GM12878 (cell line): ENCODE data around the gene VN1R5. TPM values are rescaled to one million over a fixed set of nuclear protein-coding genes. Genes with fewer than 3 reads are reported as not detected.

Experiments
- ATAC-seq: fragments of 200-7000 bp; cut with Tn5 transposase; 3 replicates; pipeline ENCODE4 v1.9.1; 2020; ENCODE audit warnings: mild to moderate bottlenecking, moderate library complexity
- BruUV-seq: library from RNA; stranded (reverse); fragments of 400-500 nt; replicated peaks from 2 replicates; lab custom pipeline; 2021; lab: Mats Ljungman, UMichigan
- CTCF ChIA-PET: fragments of 300-600 bp; sonication (Branson Sonifier 250); formaldehyde crosslinking; extraction: SDS; loops from one replicate; lab custom pipeline; 2021; ENCODE audit warnings: inconsistent platforms; lab: Yijun Ruan, JAX
- POLR2A ChIA-PET: fragments of 350-600 bp; formaldehyde crosslinking; extraction: SDS; loops from one replicate; lab custom pipeline; 2021; ENCODE audit warnings: inconsistent platforms; lab: Charles Lee
- RAD21 ChIA-PET: fragments of 300-600 bp; sonication (Branson Sonifier 250); formaldehyde crosslinking; loops from one replicate; lab custom pipeline; 2023; ENCODE audit warnings: antibody characterized with exemption; ENCODE audit not compliant: unreplicated experiment; lab: Charles Lee
- SMC1A ChIA-PET: fragments of 300-600 bp; sonication (Branson Sonifier 250); formaldehyde crosslinking; loops from one replicate; lab custom pipeline; 2023; ENCODE audit not compliant: unreplicated experiment, uncharacterized antibody; lab: Charles Lee
- DNase-seq: peaks from one replicate; pipeline ENCODE4 v3.0.0-alpha.2; 2011; ENCODE audit warnings: low read depth, low spot score
- FAIRE-seq: peaks from 3 replicates; lab custom pipeline; 2011; peaks lifted over from hg19 to GRCh38; lab: Jason Lieb, UNC
- H2AFZ ChIP-seq: 2 replicates; pipeline ENCODE4 v1.6.0; 2011; ENCODE audit warnings: low read depth, low read length, control low read depth; ENCODE audit not compliant: control insufficient read depth
- H3K27ac ChIP-seq: 2 replicates; pipeline ENCODE4 v1.5.1; 2011; ENCODE audit warnings: control low read depth; ENCODE audit not compliant: control insufficient read depth, insufficient read depth
- H3K27me3 ChIP-seq, 2 experiments: replicated peaks in 1 of 2; 2 replicates each; pipeline versions ENCODE4 v1.6.0 to v1.6.1; 2011; ENCODE audit warnings: low read length in 1 of 2; ENCODE audit not compliant: control insufficient read depth in 2 of 2, insufficient read depth in 2 of 2
- H3K36me3 ChIP-seq, 2 experiments: 2 replicates each; pipeline ENCODE4 v1.5.1; 2011; ENCODE audit warnings: low read length in 1 of 2; ENCODE audit not compliant: control insufficient read depth in 2 of 2, insufficient read depth in 2 of 2
- H3K4me1 ChIP-seq: 2 replicates; pipeline ENCODE4 v1.6.1; 2011; ENCODE audit warnings: mild to moderate bottlenecking, low read length, moderate library complexity, mixed read lengths; ENCODE audit not compliant: control insufficient read depth, insufficient read depth
- H3K4me2 ChIP-seq: 2 replicates; pipeline ENCODE4 v1.6.0; 2011; ENCODE audit warnings: control low read depth; ENCODE audit not compliant: control insufficient read depth, insufficient read depth
- H3K4me3 ChIP-seq: fragments of 200-600 bp; sonication (generic); 2 replicates; pipeline ENCODE4 v1.5.1; 2016
- H3K79me2 ChIP-seq: 2 replicates; pipeline ENCODE4 v1.6.0; 2011; ENCODE audit warnings: low read length; ENCODE audit not compliant: control insufficient read depth, insufficient read depth
- H3K9ac ChIP-seq: 2 replicates; pipeline ENCODE4 v1.8.0; 2011; ENCODE audit warnings: low read length, control low read depth, mixed read lengths; ENCODE audit not compliant: control insufficient read depth, insufficient read depth
- H3K9me3 ChIP-seq: replicated peaks from 3 replicates; pipeline ENCODE4 v1.5.1; 2011; ENCODE audit warnings: mild to moderate bottlenecking, low read length; ENCODE audit not compliant: control insufficient read depth, insufficient read depth
- H4K20me1 ChIP-seq: 2 replicates; pipeline ENCODE4 v1.6.0; 2011; ENCODE audit not compliant: control insufficient read depth, insufficient read depth
- BCL11A ChIP-seq: IDR thresholded peaks from 2 replicates; pipeline ENCODE4 v1.6.1; 2011; ENCODE audit warnings: low read depth, low read length
- BMI1 ChIP-seq: fragments of 450-650 bp; IDR thresholded peaks from 2 replicates; pipeline ENCODE4 v1.6.1; 2016; ENCODE audit warnings: mild to moderate bottlenecking, moderate library complexity, borderline replicate concordance
- CHD4 ChIP-seq: fragments of 200-600 bp; sonication (generic); IDR thresholded peaks from 2 replicates; pipeline ENCODE4 v1.6.1; 2016; ENCODE audit warnings: mild to moderate bottlenecking
- EGR1 ChIP-seq, 2 experiments: IDR thresholded peaks; 1 replicate in 1 of 2; 2 replicates in 1 of 2; pipeline ENCODE4 v1.6.1; 2011 to 2012; ENCODE audit warnings: low read depth in 2 of 2, low read length in 2 of 2, borderline replicate concordance in 1 of 2, mild to moderate bottlenecking in 1 of 2, moderate library complexity in 1 of 2
- EZH2 ChIP-seq: IDR thresholded peaks from 2 replicates; pipeline ENCODE4 v1.6.1; 2012; ENCODE audit warnings: low read depth, mild to moderate bottlenecking, control low read depth, inconsistent platforms, low read length, borderline replicate concordance; ENCODE audit not compliant: control insufficient read depth
- FOS ChIP-seq: IDR thresholded peaks from 3 replicates; pipeline ENCODE4 v1.6.1; 2011; ENCODE audit warnings: borderline replicate concordance; ENCODE audit not compliant: insufficient read length; ENCODE audit errors: extremely low read depth
- FOXK2 ChIP-seq: fragments of 450-650 bp; IDR thresholded peaks from 2 replicates; pipeline ENCODE4 v1.6.1; 2017; ENCODE audit warnings: mild to moderate bottlenecking, moderate library complexity
- JUND ChIP-seq: IDR thresholded peaks from 2 replicates; pipeline ENCODE4 v1.6.1; 2012; ENCODE audit warnings: low read depth, mild to moderate bottlenecking, low read length, improper control_type of control experiment, moderate library complexity
- KAT2A ChIP-seq: conservative IDR thresholded peaks from 2 replicates; pipeline ENCODE4 v1.6.1; 2011; ENCODE audit warnings: low read depth, low read length; ENCODE audit not compliant: control insufficient read depth
- KLF5 ChIP-seq: fragments of 450-650 bp; IDR thresholded peaks from 2 replicates; pipeline ENCODE4 v1.6.1; 2014; ENCODE audit warnings: mild to moderate bottlenecking; ENCODE audit not compliant: partially characterized antibody
- LARP7 ChIP-seq: fragments of 450-650 bp; IDR thresholded peaks from 2 replicates; pipeline ENCODE4 v1.6.1; 2017; ENCODE audit warnings: mild to moderate bottlenecking
- NFYA ChIP-seq: IDR thresholded peaks from 2 replicates; pipeline ENCODE4 v1.6.1; 2011; ENCODE audit warnings: low read depth, mild to moderate bottlenecking, low read length, improper control_type of control experiment, borderline replicate concordance
- NR2F1 ChIP-seq: fragments of 450-650 bp; conservative IDR thresholded peaks from 2 replicates; pipeline ENCODE4 v1.6.1; 2017; ENCODE audit warnings: mild to moderate bottlenecking
- RAD51 ChIP-seq: fragments of 450-650 bp; IDR thresholded peaks from 2 replicates; pipeline ENCODE4 v1.6.1; 2016; ENCODE audit warnings: moderate library complexity, mild to moderate bottlenecking, inconsistent platforms
- SIN3A ChIP-seq: IDR thresholded peaks from 2 replicates; pipeline ENCODE4 v1.6.1; 2012; ENCODE audit warnings: low read depth, low read length, improper control_type of control experiment
- SMC3 ChIP-seq: IDR thresholded peaks from 2 replicates; pipeline ENCODE4 v1.6.1; 2011; ENCODE audit warnings: low read length, improper control_type of control experiment, borderline replicate concordance
- STAT1 ChIP-seq: fragments of 450-650 bp; conservative IDR thresholded peaks from 2 replicates; pipeline ENCODE4 v1.6.1; 2014; ENCODE audit warnings: antibody characterized with exemption, mild to moderate bottlenecking
- TARDBP ChIP-seq: IDR thresholded peaks from 2 replicates; pipeline ENCODE4 v1.6.1; 2016; ENCODE audit warnings: borderline replicate concordance
- USF1 ChIP-seq: IDR thresholded peaks from 2 replicates; pipeline ENCODE4 v1.6.1; 2011; ENCODE audit warnings: borderline replicate concordance, low read depth, mild to moderate bottlenecking, moderate library complexity, mixed read lengths, low read length; ENCODE audit not compliant: insufficient read depth; ENCODE audit errors: extremely low read length
- ZNF217 ChIP-seq: fragments of 450-650 bp; IDR thresholded peaks from 2 replicates; pipeline ENCODE4 v1.6.1; 2017; ENCODE audit warnings: antibody characterized with exemption, mild to moderate bottlenecking
- ZNF24 ChIP-seq: fragments of 450-650 bp; IDR thresholded peaks from 2 replicates; pipeline ENCODE4 v1.6.1; 2017; ENCODE audit warnings: antibody characterized with exemption, mild to moderate bottlenecking
- ZNF274 ChIP-seq: IDR thresholded peaks from one replicate; pipeline ENCODE4 v1.8.0; 2011; ENCODE audit not compliant: insufficient read length, insufficient read depth
- WGBS: methylation state at CpG from one replicate; pipeline ENCODE4 v1.1.6; 2016; ENCODE audit warnings: low lambda C conversion rate; ENCODE audit not compliant: insufficient replicate concordance, insufficient coverage; ENCODE audit errors: missing lambda C conversion rate; 5-methylcytosine and 5-hydroxymethylcytosine counted together
- in situ Hi-C: fragments of 300-500 bp; cut with MboI; formaldehyde crosslinking; loops from 9 replicates; pipeline ENCODE4 v1.14.3; 2018; ENCODE audit warnings: mixed read lengths
- intact Hi-C: fragments of 100-400 bp; cut with micrococcal nuclease; formaldehyde crosslinking; loops from one replicate; pipeline ENCODE4 v1.14.2; 2022; ENCODE audit not compliant: unreplicated experiment
- polyA plus RNA-seq, 11 experiments: library from polyadenylated mRNA; depleted of rRNA in 4 of 11; unstranded in 6 of 11; stranded (reverse) in 5 of 11; fragments of >200 nt; fragmentation: Nextera tagmentation in 4 of 11; fragmentation: Illumina TruSeq in 1 of 11; extraction: Ambion mirVana in 4 of 11; extraction: Trizol in 1 of 11; gene quantifications; 1 replicate in 1 of 11; 2 replicates in 10 of 11; pipeline versions ENCODE4 v1.2.1 to v1.2.3, GENCODE V29; 2011 to 2016; ENCODE audit warnings: inconsistent platforms in 2 of 11, missing spikeins in 2 of 11, low read depth in 1 of 11
- total RNA-seq, 4 experiments: library from RNA; depleted of rRNA in 3 of 4; stranded (reverse); fragments of >200 nt in 3 of 4; fragmentation: Illumina TruSeq in 1 of 4; extraction: Trizol in 1 of 4; gene quantifications; 2 replicates each; pipeline versions ENCODE4 v1.2.1 to v1.2.3, GENCODE V29; 2013 to 2021

Gene VN1R5
- total and polyA plus RNA-seq, 10 of the 15 experiments (the other 5 are each of a cell fraction or from before 2014, with no cell fraction given), result not detected

- TF ChIP-seq KLF5 (no peak), FOS (no peak), USF1 (no peak), ZNF24 (no peak), NFYA (no peak), ZNF274 (no peak), NR2F1 (no peak), BCL11A (no peak), FOXK2 (no peak), ZNF217 (no peak)
- TF ChIP-seq, all 136 proteins: peak for 0
Measured at GRCh38 chr1:247295274-247295684, 39.4 kb downstream of the VN1R5 start (continued).

DNA sequence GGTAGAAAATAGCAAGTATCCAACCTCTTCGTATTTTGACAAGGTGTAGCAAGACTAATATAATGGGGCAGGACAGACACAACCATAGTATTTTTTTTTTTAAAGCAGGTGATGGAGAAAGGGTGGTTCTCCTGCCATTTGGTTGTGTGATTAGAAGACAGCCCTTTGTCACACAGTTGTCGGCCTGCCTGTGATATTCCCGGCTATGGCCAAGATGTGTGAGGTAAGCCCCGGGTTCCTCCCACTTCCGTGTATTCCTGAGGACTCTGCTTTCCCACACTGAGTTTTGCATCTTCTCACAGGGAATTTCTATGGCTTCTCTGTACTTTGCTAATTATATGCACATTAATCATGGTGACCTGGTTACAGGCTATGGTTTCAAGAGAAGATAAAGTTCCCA is 39.9 kb downstream of the VN1R5 start:
- intact Hi-C loops (no loop called here), in situ Hi-C loops (no loop called here)
- H2AFZ ChIP-seq, result no peak overlapping the region
- no peak overlapping the region for H3K27ac ChIP-seq
- FAIRE-seq (no peak), ATAC-seq (no peak), DNase-seq (no peak)
- SMC1A ChIA-PET, result interaction anchor here (1.0 kb wide), 1 partner anchor 49 kb away, joined by 4 read pairs; no protein-coding TSS in a partner anchor
- no TSS peak for BruUV-seq
- TF ChIP-seq EGR1 (IDR thresholded peaks at IDR 0.05; ENCODE audit: borderline replicate concordance in 1 of 2, low read depth in 2 of 2, low read length in 2 of 2) (no peak), JUND (no peak), SMC3 (no peak), EZH2 (no peak), TARDBP (no peak), BCL11A (no peak), LARP7 (no peak), KAT2A (no peak), CHD4 (no peak), RAD51 (no peak), FOS (no peak), SIN3A (no peak), BMI1 (no peak), STAT1 (no peak)
- H3K79me2 ChIP-seq, result no peaks in the 10 kb centered on the region
- CTCF ChIA-PET, result no interaction called here
- H3K4me1 ChIP-seq, result no peaks in the 10 kb centered on the region
- RAD21 ChIA-PET, result no interaction called here
- POLR2A ChIA-PET, result no interaction called here
- H3K4me2 ChIP-seq, result no peak overlapping the region
- peaks cover 0 to 1% of the 10 kb centered on the region in 2 experiments; a peak in 2 of 4 replicates for H3K36me3 ChIP-seq
- no peaks in the 10 kb centered on the region; the same call in 2 of the 3 replicates for H3K9me3 ChIP-seq
- H3K4me3 ChIP-seq, result no peak overlapping the region
- WGBS, result 50% methylated on average over 5 of the region's 5 CpGs
- H3K9ac ChIP-seq, result no peak overlapping the region
- H3K27me3 ChIP-seq, result no peaks in the 10 kb centered on the region
- H4K20me1 ChIP-seq, result no peaks in the 10 kb centered on the region
